Endothelial cell of umbilical vein (primary cell): Measurements from ENCODE around the gene HADHB. TPM values are rescaled to one million over a fixed set of nuclear protein-coding genes. Genes with fewer than 3 reads are reported as not detected.
"Not testable (repeated sequence)": the region's sequence is repeated elsewhere in the genome, so short reads cannot be mapped to it uniquely, and the experiment has no call there.

Experiments used
- BruUV-seq: library from RNA; stranded (reverse); fragments of 400-500 nt; replicated peaks from 2 replicates; lab custom pipeline; 2021; lab: Mats Ljungman, UMichigan
- CTCF ChIA-PET: fragments of 300-600, 350-600 bp; sonication (Branson Sonifier 250); formaldehyde crosslinking; loops from one replicate; lab custom pipeline; 2021; ENCODE audit warnings: antibody characterized with exemption, inconsistent platforms; lab: Charles Lee
- POLR2A ChIA-PET: fragments of 300-600, 350-600 bp; sonication (Branson Sonifier 250); formaldehyde crosslinking; loops from one replicate; lab custom pipeline; 2021; ENCODE audit warnings: antibody characterized with exemption, inconsistent platforms; lab: Charles Lee
- DNase-seq: peaks from one replicate; pipeline ENCODE4 v3.0.0-alpha.2; 2011; ENCODE audit warnings: low read depth, low spot score
- FAIRE-seq: peaks from 2 replicates; lab custom pipeline; 2011; peaks lifted over from hg19 to GRCh38; lab: Jason Lieb, UNC
- H2AFZ ChIP-seq: 2 replicates; pipeline ENCODE4 v1.6.0; 2012; ENCODE audit warnings: low read depth, low read length, control low read depth, inconsistent platforms
- H3K27ac ChIP-seq: 2 replicates; pipeline ENCODE4 v1.5.1; 2011; ENCODE audit warnings: low read depth, mild to moderate bottlenecking, control low read depth, low read length, moderate library complexity; ENCODE audit not compliant: insufficient read depth
- H3K27me3 ChIP-seq, 2 experiments: 2 replicates each; pipeline versions ENCODE4 v1.6.0 to v1.6.1; 2011; ENCODE audit warnings: low read length in 2 of 2, mixed read lengths in 1 of 2; ENCODE audit not compliant: control insufficient read depth in 2 of 2, insufficient read depth in 2 of 2
- H3K36me3 ChIP-seq, 2 experiments: 2 replicates in 1 of 2; 3 replicates in 1 of 2; pipeline ENCODE4 v1.5.1; 2011; ENCODE audit warnings: low read length in 2 of 2, mild to moderate bottlenecking in 1 of 2, moderate library complexity in 1 of 2; ENCODE audit not compliant: control insufficient read depth in 2 of 2, insufficient read depth in 2 of 2; ENCODE audit errors: extremely low read depth in 1 of 2
- H3K4me1 ChIP-seq: 3 replicates; pipeline ENCODE4 v1.5.1; 2011; ENCODE audit warnings: mild to moderate bottlenecking, low read length; ENCODE audit not compliant: control insufficient read depth, insufficient read depth; ENCODE audit errors: extremely low read depth
- H3K4me2 ChIP-seq: 2 replicates; pipeline ENCODE4 v1.6.1; 2011; ENCODE audit warnings: low read length, control low read depth, mixed read lengths; ENCODE audit not compliant: insufficient read depth
- H3K4me3 ChIP-seq, 3 experiments: fragments of 200-600 bp in 1 of 3; sonication (generic), shearing (Covaris generic) in 1 of 3; replicated peaks in 1 of 3; 2 replicates each; pipeline ENCODE4 v1.5.1; 2011 to 2016; ENCODE audit warnings: control low read depth in 3 of 3, low read length in 3 of 3, mild to moderate bottlenecking in 2 of 3, inconsistent platforms in 1 of 3, low read depth in 1 of 3, moderate library complexity in 1 of 3; ENCODE audit not compliant: insufficient read depth in 1 of 3
- H3K79me2 ChIP-seq: 2 replicates; pipeline ENCODE4 v1.6.0; 2012; ENCODE audit warnings: low read length, inconsistent platforms; ENCODE audit not compliant: control insufficient read depth, insufficient read depth
- H3K9ac ChIP-seq: replicated peaks from 2 replicates; pipeline ENCODE3; 2011; ENCODE audit warnings: low read length, control low read depth; ENCODE audit not compliant: insufficient read depth; ENCODE audit errors: extremely low read depth
- H3K9me1 ChIP-seq: replicated peaks from 3 replicates; pipeline ENCODE4 v1.6.0; 2011; ENCODE audit warnings: mild to moderate bottlenecking, low read length; ENCODE audit not compliant: control insufficient read depth, insufficient read depth; ENCODE audit errors: extremely low read depth
- H3K9me3 ChIP-seq: replicated peaks from 2 replicates; pipeline ENCODE4 v1.5.1; 2012; ENCODE audit warnings: low read length, inconsistent platforms; ENCODE audit not compliant: control insufficient read depth, insufficient read depth
- H4K20me1 ChIP-seq: replicated peaks from 2 replicates; pipeline ENCODE3; 2011; ENCODE audit warnings: mild to moderate bottlenecking, low read length; ENCODE audit not compliant: control insufficient read depth, insufficient read depth; ENCODE audit errors: extremely low read depth
- CTCF ChIP-seq, 2 donors: IDR thresholded peaks; 1 replicate in 1 of 2; 2 replicates in 1 of 2; pipeline ENCODE4 v1.5.1; 2011; ENCODE audit warnings: low read length in 2 of 2, mild to moderate bottlenecking in 2 of 2, moderate library complexity in 2 of 2, control low read depth in 1 of 2, inconsistent platforms in 1 of 2, low read depth in 1 of 2; ENCODE audit not compliant: insufficient read depth in 1 of 2; ENCODE audit errors: extremely low read depth in 1 of 2
- EZH2 ChIP-seq: IDR thresholded peaks from 2 replicates; pipeline ENCODE4 v1.6.1; 2012; ENCODE audit warnings: borderline replicate concordance, low read depth, mild to moderate bottlenecking, moderate library complexity, low read length, inconsistent platforms; ENCODE audit not compliant: severe bottlenecking
- FOS ChIP-seq: IDR thresholded peaks from 2 replicates; pipeline ENCODE4 v1.6.1; 2011; ENCODE audit warnings: mild to moderate bottlenecking, low read length, moderate library complexity, borderline replicate concordance; ENCODE audit not compliant: insufficient read depth
- GATA2 ChIP-seq: IDR thresholded peaks from 2 replicates; pipeline ENCODE4 v1.7.0; 2011; ENCODE audit warnings: low read depth, mild to moderate bottlenecking, moderate library complexity, mixed read lengths, low read length; ENCODE audit not compliant: insufficient read length, insufficient read depth
- JUN ChIP-seq: IDR thresholded peaks from 2 replicates; pipeline ENCODE4 v1.6.1; 2011; ENCODE audit warnings: borderline replicate concordance, low read depth; ENCODE audit not compliant: insufficient read length, insufficient read depth
- MAX ChIP-seq: IDR thresholded peaks from 2 replicates; pipeline ENCODE4 v1.6.1; 2011; ENCODE audit not compliant: insufficient read depth, insufficient read length
- MYC ChIP-seq: IDR thresholded peaks from one replicate; pipeline ENCODE4 v1.6.1; 2011; ENCODE audit warnings: mild to moderate bottlenecking, low read depth, low read length
- POLR2A ChIP-seq: IDR thresholded peaks from 2 replicates; pipeline ENCODE4 v1.6.1; 2012; ENCODE audit warnings: low read depth, mild to moderate bottlenecking, control low read depth, low read length
- POLR2AphosphoS5 ChIP-seq: IDR thresholded peaks from 2 replicates; pipeline ENCODE4 v1.6.1; 2012; ENCODE audit warnings: low read depth, mild to moderate bottlenecking, control low read depth, low read length, moderate library complexity; ENCODE audit not compliant: insufficient read depth
- dilution Hi-C: fragments of 300-500 bp; cut with MboI; formaldehyde crosslinking; loops from one replicate; pipeline ENCODE4 v1.15.0; 2019; ENCODE audit warnings: low sequenced_read_pairs; ENCODE audit not compliant: extremely low pct_ligation_motif_present
- intact Hi-C: fragments of 100-400 bp; cut with micrococcal nuclease; formaldehyde crosslinking; loops from one replicate; pipeline ENCODE4 v1.10.0; 2022
- polyA plus RNA-seq, 4 experiments: library from polyadenylated mRNA; depleted of rRNA in 3 of 4; stranded (reverse) in 3 of 4; unstranded in 1 of 4; fragments of >200 nt; gene quantifications; 2 replicates each; pipeline versions ENCODE4 v1.2.1 to v1.2.3, GENCODE V29; 2011 to 2012; ENCODE audit warnings: missing spikeins in 1 of 4
- total RNA-seq: library from RNA; stranded (reverse); gene quantifications from 2 replicates; pipeline ENCODE4 v1.2.3, GENCODE V29; 2021

Gene HADHB
- total and polyA plus RNA-seq, 2 donors (not counting 3 experiments of a cell fraction or from before 2014, with no cell fraction given) = 92.9 to 100 TPM

- H3K9ac ChIP-seq = no peak overlapping the region
- H3K36me3 ChIP-seq = peaks cover 0 to 2% of the 10 kb centered on the region in 2 experiments
- POLR2A ChIA-PET = no interaction called here
- no peak overlapping the region for H3K4me2 ChIP-seq
- H3K4me1 ChIP-seq = peaks cover 3% of the 10 kb centered on the region
- no TSS peak for BruUV-seq
- CTCF ChIA-PET = interaction anchor here (1.7 kb wide), 1 partner anchor 63 kb away, joined by 4 read pairs; no protein-coding TSS in a partner anchor
- H2AFZ ChIP-seq = no peak overlapping the region
- no peak overlapping the region for H3K27ac ChIP-seq
- no peaks in the 10 kb centered on the region for H3K27me3 ChIP-seq
- no peak for FAIRE-seq
- H3K4me3 ChIP-seq = no peak overlapping the region
- no peaks in the 10 kb centered on the region for H3K79me2 ChIP-seq
- TF ChIP-seq FOS (no peak), MYC (no peak), POLR2A (no peak), CTCF (IDR thresholded peaks at IDR 0.05; ENCODE audit: extremely low read depth in 1 of 2, insufficient read depth in 1 of 2, low read depth in 1 of 2, low read length in 2 of 2) (no peak), POLR2AphosphoS5 (no peak), GATA2 (no peak), JUN (no peak), MAX (no peak), EZH2 (no peak)
- no peaks in the 10 kb centered on the region for H3K9me3 ChIP-seq
- H3K9me1 ChIP-seq = no peaks in the 10 kb centered on the region
- H4K20me1 ChIP-seq = no peaks in the 10 kb centered on the region
- intact Hi-C loops (no loop called here), dilution Hi-C loops (no loop called here)
- DNase-seq = no peak
Measured at GRCh38 chr2:26268213-26268612, 23.5 kb downstream of the HADHB start.

- H3K79me2 ChIP-seq, DNase-seq, POLR2A ChIA-PET, H3K36me3 ChIP-seq, H3K9me1 ChIP-seq, H4K20me1 ChIP-seq, FAIRE-seq, BruUV-seq, H3K27ac ChIP-seq, intact Hi-C loops, H3K4me2 ChIP-seq, H3K4me3 ChIP-seq, H3K27me3 ChIP-seq, dilution Hi-C loops, H2AFZ ChIP-seq, H3K9me3 ChIP-seq, H3K9ac ChIP-seq, H3K4me1 ChIP-seq: not testable (repeated sequence)
- CTCF ChIA-PET = interaction anchor here (1.7 kb wide), 1 partner anchor 62 kb away, joined by 4 read pairs; no protein-coding TSS in a partner anchor
Measured at GRCh38 chr2:26268670-26269385, 24.1 kb downstream of the HADHB start.
